Nephron (organoid): ENCODE data around the gene DUSP23.

Experiments used
- H3K27ac Mint-ChIP-seq, 3 experiments: 2 replicates each; pipeline ENCODE4 v1.8.0; 2020; ENCODE audit warnings: mixed read lengths in 3 of 3, mild to moderate bottlenecking in 2 of 3, moderate library complexity in 1 of 3
- H3K27me3 Mint-ChIP-seq: 2 replicates; pipeline ENCODE4 v1.8.0; 2021; ENCODE audit warnings: low read depth, mild to moderate bottlenecking, moderate library complexity, mixed read lengths
- H3K36me3 Mint-ChIP-seq: 2 replicates; pipeline ENCODE4 v1.8.0; 2020; ENCODE audit warnings: low read depth, mixed read lengths
- H3K4me1 Mint-ChIP-seq: 2 replicates; pipeline ENCODE4 v1.8.0; 2020; ENCODE audit warnings: mixed read lengths
- H3K4me3 Mint-ChIP-seq, 3 experiments: 2 replicates each; pipeline ENCODE4 v1.8.0; 2020; ENCODE audit warnings: mild to moderate bottlenecking in 3 of 3, mixed read lengths in 3 of 3, moderate library complexity in 2 of 3
- H3K9me3 Mint-ChIP-seq: 2 replicates; pipeline ENCODE4 v1.8.0; 2020; ENCODE audit warnings: mixed read lengths
- TF ChIP-seq, protein P1 (sequence below), 3 experiments: fragments of 200-600 bp; sonication (generic); IDR thresholded peaks; one replicate each; pipeline ENCODE4 v1.5.0; 2021; ENCODE audit warnings: antibody characterized with exemption in 3 of 3; ENCODE audit not compliant: unreplicated experiment in 3 of 3

The DUSP23 gene

DNA sequence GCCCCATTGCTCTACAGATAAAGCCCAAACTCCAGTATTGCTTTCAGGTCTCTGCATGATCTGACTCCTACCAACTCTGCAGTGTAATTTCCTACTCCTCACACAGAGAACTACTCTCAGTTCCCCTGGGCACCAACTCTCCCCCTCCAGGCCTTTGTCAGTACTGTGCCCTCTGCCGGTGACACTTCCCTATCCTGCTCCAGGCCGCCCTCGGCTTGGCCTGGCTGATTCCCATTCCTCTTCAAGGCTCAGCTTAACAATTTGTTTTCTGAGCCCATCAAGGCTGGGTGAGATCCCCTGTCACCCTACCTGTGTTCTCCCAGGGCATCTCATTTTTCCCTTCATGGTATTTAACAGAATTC is 48.5 kb downstream of the DUSP23 start:
- TF ChIP-seq, protein P1, sequence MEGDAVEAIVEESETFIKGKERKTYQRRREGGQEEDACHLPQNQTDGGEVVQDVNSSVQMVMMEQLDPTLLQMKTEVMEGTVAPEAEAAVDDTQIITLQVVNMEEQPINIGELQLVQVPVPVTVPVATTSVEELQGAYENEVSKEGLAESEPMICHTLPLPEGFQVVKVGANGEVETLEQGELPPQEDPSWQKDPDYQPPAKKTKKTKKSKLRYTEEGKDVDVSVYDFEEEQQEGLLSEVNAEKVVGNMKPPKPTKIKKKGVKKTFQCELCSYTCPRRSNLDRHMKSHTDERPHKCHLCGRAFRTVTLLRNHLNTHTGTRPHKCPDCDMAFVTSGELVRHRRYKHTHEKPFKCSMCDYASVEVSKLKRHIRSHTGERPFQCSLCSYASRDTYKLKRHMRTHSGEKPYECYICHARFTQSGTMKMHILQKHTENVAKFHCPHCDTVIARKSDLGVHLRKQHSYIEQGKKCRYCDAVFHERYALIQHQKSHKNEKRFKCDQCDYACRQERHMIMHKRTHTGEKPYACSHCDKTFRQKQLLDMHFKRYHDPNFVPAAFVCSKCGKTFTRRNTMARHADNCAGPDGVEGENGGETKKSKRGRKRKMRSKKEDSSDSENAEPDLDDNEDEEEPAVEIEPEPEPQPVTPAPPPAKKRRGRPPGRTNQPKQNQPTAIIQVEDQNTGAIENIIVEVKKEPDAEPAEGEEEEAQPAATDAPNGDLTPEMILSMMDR (IDR thresholded peaks at IDR 0.05; ENCODE audit: unreplicated experiment in 3 of 3): peak; percentile 35 to 48 (median 36)
- Mint-ChIP-seq H3K36me3 (no peaks in the 10 kb centered on the region), H3K4me1 (peaks cover 11% of the 10 kb centered on the region), H3K4me3 (peak overlapping the region; percentile 5 to 44 (median 17)), H3K9me3 (no peaks in the 10 kb centered on the region), H3K27me3 (peaks cover 30% of the 10 kb centered on the region), H3K27ac (peak overlapping the region; percentile 66 to 95 (median 89))

DNA sequence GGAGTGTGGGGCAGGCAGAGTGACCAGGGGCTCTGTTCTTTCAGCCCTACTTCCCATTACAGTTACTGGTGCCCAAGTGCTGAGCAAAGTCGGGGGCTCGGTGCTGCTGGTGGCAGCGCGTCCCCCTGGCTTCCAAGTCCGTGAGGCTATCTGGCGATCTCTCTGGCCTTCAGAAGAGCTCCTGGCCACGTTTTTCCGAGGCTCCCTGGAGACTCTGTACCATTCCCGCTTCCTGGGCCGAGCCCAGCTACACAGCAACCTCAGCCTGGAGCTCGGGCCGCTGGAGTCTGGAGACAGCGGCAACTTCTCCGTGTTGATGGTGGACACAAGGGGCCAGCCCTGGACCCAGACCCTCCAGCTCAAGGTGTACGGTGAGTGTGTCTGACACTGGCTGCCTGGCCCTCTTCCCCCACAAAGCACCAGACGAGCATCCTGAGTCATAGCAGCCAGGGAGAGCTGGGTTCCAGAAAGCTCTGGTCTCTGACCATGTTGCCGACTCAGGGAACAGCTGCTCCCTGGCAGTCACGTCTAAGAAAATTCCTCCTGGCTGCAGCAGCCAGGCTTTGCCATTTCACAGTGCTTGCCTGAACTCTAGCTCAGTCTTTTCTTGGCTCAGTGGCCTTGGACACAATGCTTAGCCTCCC is 49.2 kb downstream of the DUSP23 start:
- Mint-ChIP-seq H3K9me3 (no peaks in the 10 kb centered on the region), H3K4me3 (no peak overlapping the region), H3K27ac (peak overlapping the region; percentile 66 to 95 (median 89)), H3K4me1 (peaks cover 11% of the 10 kb centered on the region), H3K27me3 (peaks cover 23% of the 10 kb centered on the region), H3K36me3 (no peaks in the 10 kb centered on the region)
- TF ChIP-seq, protein P1 (IDR thresholded peaks at IDR 0.05; ENCODE audit: unreplicated experiment in 3 of 3): no peak

DNA sequence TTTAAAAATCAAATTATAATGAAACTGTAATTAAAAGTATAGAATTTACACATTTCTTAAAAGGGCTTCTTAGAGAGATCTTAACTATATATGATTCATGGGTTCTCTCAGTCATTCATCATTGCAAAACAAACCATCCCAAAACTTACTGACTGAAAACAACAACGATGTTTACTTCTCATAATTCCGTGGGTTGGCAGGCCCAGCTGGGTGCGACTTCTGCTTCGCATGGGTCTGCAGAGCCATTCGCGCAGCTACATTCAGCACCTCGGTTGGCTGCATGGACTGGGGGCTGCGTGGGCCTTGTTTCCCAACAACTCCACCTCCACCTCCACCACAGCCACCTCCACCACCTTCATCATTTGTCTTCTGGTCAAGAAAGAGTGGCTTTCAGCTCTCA is 50.0 kb downstream of the DUSP23 start:
- TF ChIP-seq, protein P1 (IDR thresholded peaks at IDR 0.05; ENCODE audit: unreplicated experiment in 3 of 3): no peak
- peaks cover 11% of the 10 kb centered on the region for H3K4me1 Mint-ChIP-seq

DNA sequence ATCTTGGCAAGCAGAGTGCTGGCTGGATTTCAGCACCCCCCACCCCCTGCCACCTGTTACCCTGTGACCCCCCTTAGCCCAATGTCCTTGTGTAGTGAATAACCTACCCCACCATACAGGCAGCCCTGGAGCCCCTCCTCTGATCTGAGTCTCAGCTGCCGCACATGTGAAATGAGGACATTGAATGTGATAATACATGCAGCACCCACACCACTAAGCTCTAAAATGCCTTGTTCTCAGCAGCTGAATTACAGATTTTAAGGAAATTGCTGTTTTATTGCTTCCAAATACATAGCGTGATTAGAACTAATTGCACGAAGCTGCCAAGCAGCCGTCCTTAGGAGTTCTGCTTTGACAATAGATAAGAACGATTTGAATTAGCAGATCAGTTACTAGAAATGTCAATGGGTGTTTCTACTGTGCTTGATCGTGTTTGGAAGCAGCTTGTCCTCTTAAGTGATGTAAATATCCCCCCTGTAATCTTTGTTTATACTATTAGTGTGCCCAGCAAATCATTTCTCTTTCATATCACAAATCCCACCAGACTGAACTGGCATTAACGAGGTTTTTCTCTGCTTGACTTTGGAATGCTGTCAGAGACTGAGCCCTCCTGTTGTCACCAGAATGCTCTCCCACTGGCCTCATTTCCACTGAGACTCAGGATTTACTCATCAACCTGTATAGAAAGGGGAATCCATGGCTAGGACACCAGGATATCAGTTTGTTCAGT is 50.8 kb downstream of the DUSP23 start:
- H3K4me3 Mint-ChIP-seq: no peak overlapping the region
- H3K36me3 Mint-ChIP-seq: no peaks in the 10 kb centered on the region
- peak overlapping the region in 2 of 3 experiments; percentile 53 to 79 for H3K27ac Mint-ChIP-seq
- no peaks in the 10 kb centered on the region for H3K9me3 Mint-ChIP-seq
- H3K27me3 Mint-ChIP-seq: peaks cover 18% of the 10 kb centered on the region
- TF ChIP-seq, protein P1 (IDR thresholded peaks at IDR 0.05; ENCODE audit: unreplicated experiment in 3 of 3): no peak
- peaks cover 11% of the 10 kb centered on the region for H3K4me1 Mint-ChIP-seq

More for the DNA sequence above, 50.0 kb downstream of the DUSP23 start:
- Mint-ChIP-seq H3K9me3 (no peaks in the 10 kb centered on the region), H3K27ac (no peak overlapping the region), H3K4me3 (no peak overlapping the region), H3K36me3 (no peaks in the 10 kb centered on the region), H3K27me3 (peaks cover 18% of the 10 kb centered on the region)
